Measurements from ENCODE around the gene LEAP2. TPM values are rescaled to one million over a fixed set of nuclear protein-coding genes. Genes with fewer than 3 reads are reported as not detected.

The LEAP2 gene
- total RNA-seq, 1 donor from 2014 or later, result 4.2 TPM

DNA sequence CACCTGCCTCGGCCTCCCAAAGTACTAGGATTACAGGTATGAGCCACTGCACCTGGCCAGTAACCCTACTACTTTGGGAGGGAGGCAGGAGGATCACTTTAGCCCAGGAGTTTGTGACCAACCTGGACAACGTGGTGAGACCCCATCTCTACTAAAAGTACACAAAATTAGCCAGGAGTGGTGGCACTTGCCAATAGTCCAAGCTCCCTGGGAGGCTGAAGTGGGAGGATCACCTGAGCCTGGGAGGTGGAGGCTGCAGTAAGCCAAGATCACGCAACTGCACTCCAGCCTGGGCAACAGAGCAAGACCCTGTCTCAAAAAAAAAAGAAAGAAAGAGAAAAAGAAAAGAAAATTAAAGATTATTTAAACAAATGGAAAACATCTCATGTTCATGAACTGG, 17.5 kb upstream of the LEAP2 start:
- H3K4me3 ChIP-seq, result no peak overlapping the region
- DNase-seq (ENCODE audit: extremely low spot score in 2 of 2), result no peak
- no peaks in the 10 kb centered on the region for H3K4me1 ChIP-seq
- H3K9me3 ChIP-seq, result no peaks in the 10 kb centered on the region
- no peaks in the 10 kb centered on the region for H3K27me3 ChIP-seq
- H3K36me3 ChIP-seq, result no peaks in the 10 kb centered on the region
- intact Hi-C loops (cut with DNase I), result no loop called here
- no peak for TF ChIP-seq CTCF (IDR thresholded peaks at IDR 0.05)
- TF ChIP-seq POLR2AphosphoS5 (IDR thresholded peaks at IDR 0.05; ENCODE audit: insufficient read depth in 1 of 2, low read depth in 1 of 2), result no peak
- TF ChIP-seq POLR2A (IDR thresholded peaks at IDR 0.05), result no peak
- H3K27ac ChIP-seq, result no peak overlapping the region

- H3K9me3 ChIP-seq, result no peaks in the 10 kb centered on the region
- no peaks in the 10 kb centered on the region for H3K36me3 ChIP-seq
- DNase-seq (ENCODE audit: extremely low spot score in 2 of 2), result no peak
- TF ChIP-seq POLR2AphosphoS5 (IDR thresholded peaks at IDR 0.05; ENCODE audit: insufficient read depth in 1 of 2, low read depth in 1 of 2) (no peak), CTCF (IDR thresholded peaks at IDR 0.05) (no peak), POLR2A (IDR thresholded peaks at IDR 0.05) (no peak)
- H3K27me3 ChIP-seq, result no peaks in the 10 kb centered on the region
- no peaks in the 10 kb centered on the region for H3K4me1 ChIP-seq
- H3K4me3 ChIP-seq, result no peak overlapping the region
- H3K27ac ChIP-seq, result no peak overlapping the region
- intact Hi-C loops (cut with DNase I), result no loop called here
Observed at GRCh38 chr5:132859889-132860437, 13.5 kb upstream of the LEAP2 start.

GRCh38 chr5:132860742-132861141, 12.7 kb upstream of the LEAP2 start:
- H3K36me3 ChIP-seq, result no peaks in the 10 kb centered on the region
- no peak overlapping the region for H3K4me3 ChIP-seq
- H3K9me3 ChIP-seq, result no peaks in the 10 kb centered on the region
- no peak overlapping the region for H3K27ac ChIP-seq
- peaks cover 3% of the 10 kb centered on the region for H3K4me1 ChIP-seq
- no peak for DNase-seq (ENCODE audit: extremely low spot score in 2 of 2)
- TF ChIP-seq CTCF (IDR thresholded peaks at IDR 0.05) (no peak), POLR2A (IDR thresholded peaks at IDR 0.05) (no peak), POLR2AphosphoS5 (IDR thresholded peaks at IDR 0.05; ENCODE audit: insufficient read depth in 1 of 2, low read depth in 1 of 2) (no peak)
- intact Hi-C loops (cut with DNase I), result no loop called here
- H3K27me3 ChIP-seq, result no peaks in the 10 kb centered on the region

GRCh38 chr5:132865668-132866341, 7.7 kb upstream of the LEAP2 start:
- intact Hi-C loops (cut with DNase I), result loop anchor here (5.0 kb wide), 1 partner anchor 39 kb away; no protein-coding TSS in a partner anchor
- TF ChIP-seq POLR2AphosphoS5 (IDR thresholded peaks at IDR 0.05; ENCODE audit: insufficient read depth in 1 of 2, low read depth in 1 of 2) (no peak), CTCF (IDR thresholded peaks at IDR 0.05) (no peak), POLR2A (IDR thresholded peaks at IDR 0.05) (no peak)
- H3K4me3 ChIP-seq, result peak overlapping the region; percentile 82 to 86
- H3K4me1 ChIP-seq, result peaks cover 24% of the 10 kb centered on the region
- peaks cover 0 to 25% of the 10 kb centered on the region in 2 donors for H3K36me3 ChIP-seq
- H3K27ac ChIP-seq, result peak overlapping the region; percentile 99
- no peaks in the 10 kb centered on the region for H3K9me3 ChIP-seq
- no peaks in the 10 kb centered on the region for H3K27me3 ChIP-seq
- DNase-seq (ENCODE audit: extremely low spot score in 2 of 2), result no peak

Data from vagina (tissue), 2 donors.